ENCODE results near the gene DUSP1.

DNA sequence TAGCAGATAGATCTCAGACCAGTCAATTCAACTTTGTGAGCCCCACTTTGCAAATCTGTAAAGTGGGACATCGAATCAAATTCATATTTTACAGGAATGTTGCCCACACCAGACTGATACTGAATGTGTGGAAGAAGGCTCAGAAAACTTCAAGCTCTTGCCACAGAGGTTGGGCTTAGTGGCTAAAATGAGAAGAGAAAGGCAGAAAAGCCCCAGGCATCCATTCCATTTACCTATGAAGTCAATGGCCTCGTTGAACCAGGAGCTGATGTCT, 1.7 kb downstream of the DUSP1 start:
- TF ChIP-seq, protein P1, sequence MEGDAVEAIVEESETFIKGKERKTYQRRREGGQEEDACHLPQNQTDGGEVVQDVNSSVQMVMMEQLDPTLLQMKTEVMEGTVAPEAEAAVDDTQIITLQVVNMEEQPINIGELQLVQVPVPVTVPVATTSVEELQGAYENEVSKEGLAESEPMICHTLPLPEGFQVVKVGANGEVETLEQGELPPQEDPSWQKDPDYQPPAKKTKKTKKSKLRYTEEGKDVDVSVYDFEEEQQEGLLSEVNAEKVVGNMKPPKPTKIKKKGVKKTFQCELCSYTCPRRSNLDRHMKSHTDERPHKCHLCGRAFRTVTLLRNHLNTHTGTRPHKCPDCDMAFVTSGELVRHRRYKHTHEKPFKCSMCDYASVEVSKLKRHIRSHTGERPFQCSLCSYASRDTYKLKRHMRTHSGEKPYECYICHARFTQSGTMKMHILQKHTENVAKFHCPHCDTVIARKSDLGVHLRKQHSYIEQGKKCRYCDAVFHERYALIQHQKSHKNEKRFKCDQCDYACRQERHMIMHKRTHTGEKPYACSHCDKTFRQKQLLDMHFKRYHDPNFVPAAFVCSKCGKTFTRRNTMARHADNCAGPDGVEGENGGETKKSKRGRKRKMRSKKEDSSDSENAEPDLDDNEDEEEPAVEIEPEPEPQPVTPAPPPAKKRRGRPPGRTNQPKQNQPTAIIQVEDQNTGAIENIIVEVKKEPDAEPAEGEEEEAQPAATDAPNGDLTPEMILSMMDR (IDR thresholded peaks at IDR 0.05) = no peak
- TF ChIP-seq POLR2A (IDR thresholded peaks at IDR 0.05) = no peak

All from testis (tissue), 2 donors.